Left ventricle myocardium inferior (tissue), 1 donor: Measurements from ENCODE around the gene SETDB2. TPM values are rescaled to one million over a fixed set of nuclear protein-coding genes. Genes with fewer than 3 reads are reported as not detected.

Source experiments
- DNase-seq: peaks from one replicate; pipeline ENCODE4 v3.0.0-alpha.2; 2020
- H3K27ac ChIP-seq: fragments of 200-600 bp; replicated peaks from 2 replicates; pipeline ENCODE4 v1.8.0; 2021
- H3K27me3 ChIP-seq: fragments of 200-600 bp; 2 replicates; pipeline ENCODE4 v1.8.0; 2021; ENCODE audit warnings: low read depth
- H3K36me3 ChIP-seq: fragments of 200-600 bp; 2 replicates; pipeline ENCODE4 v1.8.0; 2021
- H3K4me1 ChIP-seq: fragments of 200-600 bp; 2 replicates; pipeline ENCODE4 v1.8.0; 2021
- H3K4me3 ChIP-seq: fragments of 200-600 bp; 2 replicates; pipeline ENCODE4 v1.8.0; 2021; ENCODE audit warnings: mild to moderate bottlenecking, moderate library complexity
- H3K9me3 ChIP-seq: fragments of 200-600 bp; replicated peaks from 2 replicates; pipeline ENCODE4 v1.8.0; 2021
- intact Hi-C: fragments of 100-400 bp; cut with micrococcal nuclease; formaldehyde crosslinking; loops from one replicate; pipeline ENCODE4 v1.11.0; 2022
- total RNA-seq: library from RNA; stranded (reverse); fragmentation: NEBNext Ultra II Directional; extraction: Animal tissue kit (Norgen Biotek cat#: 25700); gene quantifications from one replicate; pipeline ENCODE4 v1.2.1, GENCODE V29; 2021
- TF ChIP-seq, protein P1 (sequence below): fragments of 200-600 bp; IDR thresholded peaks from 2 replicates; pipeline ENCODE4 v1.8.0; 2021; ENCODE audit warnings: antibody characterized with exemption, mild to moderate bottlenecking, borderline replicate concordance
- donor health status: DM: no; HTN: yes; CAD: no; lungs with severe emphysema.

SETDB2 gene
- total RNA-seq, 1 donor from 2014 or later, result 17.8 TPM

DNA sequence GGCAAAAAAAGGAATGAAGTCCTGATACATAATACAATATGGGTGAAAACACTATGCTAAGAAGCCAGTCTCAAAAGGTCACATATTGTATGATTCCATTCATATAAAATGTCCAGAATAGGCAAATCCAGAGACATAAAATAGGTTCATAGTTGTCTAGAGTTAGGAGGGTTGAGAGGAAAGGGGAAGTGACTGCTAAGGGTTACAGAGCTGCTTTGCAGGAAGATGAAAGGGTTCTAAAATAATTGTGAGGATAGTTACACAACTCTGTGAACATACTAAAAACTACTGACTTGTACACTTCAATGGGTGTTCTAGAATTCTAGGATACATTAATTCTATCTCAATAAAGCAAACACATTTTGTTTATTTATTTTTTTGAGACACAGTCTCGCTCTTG, 25.9 kb upstream of the SETDB2 start:
- Histone ChIP-seq H3K27ac (no peak overlapping the region), H3K9me3 (no peaks in the 10 kb centered on the region), H3K36me3 (no peaks in the 10 kb centered on the region), H3K4me3 (no peak overlapping the region), H3K4me1 (no peaks in the 10 kb centered on the region), H3K27me3 (no peaks in the 10 kb centered on the region)
- no peak for DNase-seq
- intact Hi-C loops, result no loop called here
- TF ChIP-seq, protein P1, sequence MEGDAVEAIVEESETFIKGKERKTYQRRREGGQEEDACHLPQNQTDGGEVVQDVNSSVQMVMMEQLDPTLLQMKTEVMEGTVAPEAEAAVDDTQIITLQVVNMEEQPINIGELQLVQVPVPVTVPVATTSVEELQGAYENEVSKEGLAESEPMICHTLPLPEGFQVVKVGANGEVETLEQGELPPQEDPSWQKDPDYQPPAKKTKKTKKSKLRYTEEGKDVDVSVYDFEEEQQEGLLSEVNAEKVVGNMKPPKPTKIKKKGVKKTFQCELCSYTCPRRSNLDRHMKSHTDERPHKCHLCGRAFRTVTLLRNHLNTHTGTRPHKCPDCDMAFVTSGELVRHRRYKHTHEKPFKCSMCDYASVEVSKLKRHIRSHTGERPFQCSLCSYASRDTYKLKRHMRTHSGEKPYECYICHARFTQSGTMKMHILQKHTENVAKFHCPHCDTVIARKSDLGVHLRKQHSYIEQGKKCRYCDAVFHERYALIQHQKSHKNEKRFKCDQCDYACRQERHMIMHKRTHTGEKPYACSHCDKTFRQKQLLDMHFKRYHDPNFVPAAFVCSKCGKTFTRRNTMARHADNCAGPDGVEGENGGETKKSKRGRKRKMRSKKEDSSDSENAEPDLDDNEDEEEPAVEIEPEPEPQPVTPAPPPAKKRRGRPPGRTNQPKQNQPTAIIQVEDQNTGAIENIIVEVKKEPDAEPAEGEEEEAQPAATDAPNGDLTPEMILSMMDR, result no peak

DNA sequence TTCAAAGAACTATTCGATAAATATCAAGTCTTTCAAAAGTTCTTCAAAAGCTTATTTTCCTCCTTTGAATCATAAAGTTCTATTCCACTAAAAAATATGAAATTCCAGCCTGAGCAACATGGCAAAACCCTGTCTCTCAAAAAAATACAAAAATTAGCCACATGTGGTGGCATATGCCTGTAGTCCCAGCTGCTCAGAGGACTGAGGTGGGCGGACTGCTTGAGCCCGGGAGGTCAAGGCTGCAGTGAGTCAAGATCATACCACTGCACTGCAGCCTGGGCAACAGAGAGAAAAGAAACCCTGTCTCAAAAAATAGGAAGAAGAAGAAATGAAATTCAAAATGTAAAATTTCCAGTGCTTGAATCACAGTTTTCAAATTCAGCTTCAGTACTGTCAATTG, 24.8 kb upstream of the SETDB2 start:
- Histone ChIP-seq H3K27ac (no peak overlapping the region), H3K36me3 (peaks cover 5% of the 10 kb centered on the region), H3K4me1 (no peaks in the 10 kb centered on the region), H3K27me3 (no peaks in the 10 kb centered on the region), H3K4me3 (no peak overlapping the region), H3K9me3 (no peaks in the 10 kb centered on the region)
- intact Hi-C loops, result no loop called here
- TF ChIP-seq, protein P1, result no peak
- no peak for DNase-seq

DNA sequence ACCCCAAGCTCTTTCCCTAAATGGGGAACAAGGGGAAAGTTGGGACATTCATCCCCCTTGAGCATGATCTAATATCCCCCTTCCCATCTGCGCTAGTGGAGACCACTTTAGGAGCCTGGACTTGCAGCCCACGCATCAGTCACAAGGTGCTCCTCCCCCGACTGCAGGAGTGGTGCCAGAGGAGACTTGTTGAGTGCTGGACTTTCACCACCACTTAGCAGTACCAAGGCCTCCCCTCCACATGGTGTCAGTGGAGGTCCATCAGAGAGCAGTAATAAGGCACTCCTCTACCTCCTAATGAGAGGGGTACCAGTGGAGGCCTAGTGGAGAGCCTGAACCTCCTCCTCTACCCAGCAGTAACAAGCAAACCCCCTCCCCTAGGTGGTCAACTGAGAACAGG, 22.7 kb upstream of the SETDB2 start:
- TF ChIP-seq, protein P1, result no peak
- no peak overlapping the region for H3K4me3 ChIP-seq
- H3K36me3 ChIP-seq, result peaks cover 5% of the 10 kb centered on the region
- no peak for DNase-seq
- no peak overlapping the region for H3K27ac ChIP-seq
- H3K9me3 ChIP-seq, result no peaks in the 10 kb centered on the region
- H3K27me3 ChIP-seq, result no peaks in the 10 kb centered on the region
- H3K4me1 ChIP-seq, result no peaks in the 10 kb centered on the region
- intact Hi-C loops, result no loop called here

DNA sequence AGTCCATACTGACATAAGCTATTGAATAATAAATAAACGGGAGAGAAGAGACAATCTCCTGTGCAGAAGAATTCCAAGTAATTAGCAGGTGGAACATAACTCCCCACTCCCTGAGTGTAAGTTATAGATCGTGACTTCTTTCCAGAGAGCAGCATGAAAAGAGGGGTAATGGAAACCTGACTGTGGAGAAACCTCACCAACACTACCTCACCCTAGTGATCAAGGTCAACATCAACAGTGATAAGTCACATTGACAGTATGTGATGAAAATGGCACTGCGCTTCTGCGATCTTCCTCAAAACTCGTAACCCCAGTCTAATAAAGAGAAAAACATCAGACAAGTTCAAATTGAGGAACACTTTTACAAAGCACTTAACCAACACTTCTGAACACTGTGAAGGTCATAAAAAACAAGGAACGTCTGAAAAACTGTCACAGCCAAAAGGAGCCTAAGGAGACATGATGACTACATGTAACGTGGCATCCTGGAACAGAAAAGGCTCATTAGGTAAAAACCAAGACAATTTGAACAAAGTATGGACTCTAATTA, 20.0 kb upstream of the SETDB2 start:
- Histone ChIP-seq H3K27me3 (no peaks in the 10 kb centered on the region), H3K4me1 (no peaks in the 10 kb centered on the region), H3K36me3 (peaks cover 17% of the 10 kb centered on the region), H3K27ac (no peak overlapping the region), H3K4me3 (no peak overlapping the region), H3K9me3 (no peaks in the 10 kb centered on the region)
- TF ChIP-seq, protein P1, result no peak
- intact Hi-C loops, result no loop called here
- no peak for DNase-seq

DNA sequence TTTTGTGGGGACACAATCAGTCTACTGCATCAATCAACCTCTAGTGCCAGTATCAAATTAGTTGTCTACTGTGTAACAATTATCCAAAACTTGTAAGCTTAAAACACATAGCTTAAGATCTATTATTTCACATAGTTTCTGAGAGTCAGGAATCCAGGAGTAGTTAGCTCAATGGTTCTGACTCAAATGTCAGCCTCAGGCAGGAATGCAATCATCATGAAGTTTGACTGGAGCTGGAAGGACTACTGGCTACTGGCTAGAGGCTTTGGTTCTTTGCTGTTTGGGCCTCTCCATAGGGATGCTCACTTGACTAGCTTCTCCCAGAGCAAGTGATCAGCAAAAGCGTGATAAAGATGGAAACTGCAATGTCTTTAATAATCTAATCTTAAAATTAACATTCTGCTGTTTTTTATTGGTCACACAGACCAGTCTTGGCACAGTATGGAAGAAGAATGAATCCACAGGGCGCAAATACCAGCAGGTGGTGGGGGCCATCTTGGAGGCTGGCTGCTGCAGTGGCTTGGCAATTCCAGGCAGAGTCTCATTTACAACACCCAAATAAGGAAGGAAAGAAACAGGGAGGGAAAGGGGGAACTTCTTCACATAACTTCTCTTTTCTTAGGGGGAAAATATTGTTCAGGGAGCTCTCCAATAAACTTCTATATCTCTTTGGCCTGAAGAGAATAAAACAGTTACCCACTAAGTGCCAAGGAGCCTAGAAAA, 15.9 kb upstream of the SETDB2 start:
- TF ChIP-seq, protein P1, result no peak
- Histone ChIP-seq H3K36me3 (peaks cover 29% of the 10 kb centered on the region), H3K27me3 (no peaks in the 10 kb centered on the region), H3K9me3 (no peaks in the 10 kb centered on the region), H3K4me1 (no peaks in the 10 kb centered on the region), H3K4me3 (no peak overlapping the region), H3K27ac (no peak overlapping the region)
- DNase-seq, result peak; percentile 17
- intact Hi-C loops, result no loop called here
